Subcutaneous adipose tissue (tissue), 4 donors: Measurements from ENCODE around the gene LZTS2. TPM values are rescaled to one million over a fixed set of nuclear protein-coding genes. Genes with fewer than 3 reads are reported as not detected.

Experiments
- total RNA-seq, 4 donors: library from RNA; depleted of rRNA; stranded (reverse); fragments of >200 nt; gene quantifications; one replicate each; pipeline ENCODE4 v1.1.0, GENCODE V29; 2016
- TF ChIP-seq, protein P1 (sequence below): fragments of 450-650 bp; IDR thresholded peaks from one replicate; pipeline ENCODE4 v1.5.1; 2016; ENCODE audit warnings: low read depth, mild to moderate bottlenecking, control low read depth, antibody characterized with exemption, moderate library complexity

LZTS2 gene
- total RNA-seq, 4 donors from 2014 or later, result 27.4 to 130 (median 45.2) TPM

DNA sequence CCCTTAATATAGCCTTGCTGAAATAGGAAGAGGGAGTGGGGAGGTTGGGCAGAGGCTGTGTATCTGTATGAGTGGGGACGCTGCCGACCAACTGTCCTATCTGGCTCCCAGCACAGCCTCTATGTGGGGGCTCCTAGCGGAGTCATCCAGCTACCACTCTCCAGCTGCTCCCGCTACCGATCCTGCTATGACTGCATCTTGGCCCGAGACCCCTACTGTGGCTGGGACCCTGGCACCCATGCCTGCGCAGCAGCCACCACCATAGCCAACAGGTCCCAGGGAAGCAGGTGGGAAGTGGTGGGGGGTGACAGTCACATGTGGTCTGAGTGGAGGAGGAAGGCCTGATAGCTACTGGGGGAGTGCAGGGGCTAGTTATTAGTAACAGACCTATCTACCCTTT lies 18.9 kb upstream of the LZTS2 start:
- TF ChIP-seq, protein P1, sequence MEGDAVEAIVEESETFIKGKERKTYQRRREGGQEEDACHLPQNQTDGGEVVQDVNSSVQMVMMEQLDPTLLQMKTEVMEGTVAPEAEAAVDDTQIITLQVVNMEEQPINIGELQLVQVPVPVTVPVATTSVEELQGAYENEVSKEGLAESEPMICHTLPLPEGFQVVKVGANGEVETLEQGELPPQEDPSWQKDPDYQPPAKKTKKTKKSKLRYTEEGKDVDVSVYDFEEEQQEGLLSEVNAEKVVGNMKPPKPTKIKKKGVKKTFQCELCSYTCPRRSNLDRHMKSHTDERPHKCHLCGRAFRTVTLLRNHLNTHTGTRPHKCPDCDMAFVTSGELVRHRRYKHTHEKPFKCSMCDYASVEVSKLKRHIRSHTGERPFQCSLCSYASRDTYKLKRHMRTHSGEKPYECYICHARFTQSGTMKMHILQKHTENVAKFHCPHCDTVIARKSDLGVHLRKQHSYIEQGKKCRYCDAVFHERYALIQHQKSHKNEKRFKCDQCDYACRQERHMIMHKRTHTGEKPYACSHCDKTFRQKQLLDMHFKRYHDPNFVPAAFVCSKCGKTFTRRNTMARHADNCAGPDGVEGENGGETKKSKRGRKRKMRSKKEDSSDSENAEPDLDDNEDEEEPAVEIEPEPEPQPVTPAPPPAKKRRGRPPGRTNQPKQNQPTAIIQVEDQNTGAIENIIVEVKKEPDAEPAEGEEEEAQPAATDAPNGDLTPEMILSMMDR, result no peak

DNA sequence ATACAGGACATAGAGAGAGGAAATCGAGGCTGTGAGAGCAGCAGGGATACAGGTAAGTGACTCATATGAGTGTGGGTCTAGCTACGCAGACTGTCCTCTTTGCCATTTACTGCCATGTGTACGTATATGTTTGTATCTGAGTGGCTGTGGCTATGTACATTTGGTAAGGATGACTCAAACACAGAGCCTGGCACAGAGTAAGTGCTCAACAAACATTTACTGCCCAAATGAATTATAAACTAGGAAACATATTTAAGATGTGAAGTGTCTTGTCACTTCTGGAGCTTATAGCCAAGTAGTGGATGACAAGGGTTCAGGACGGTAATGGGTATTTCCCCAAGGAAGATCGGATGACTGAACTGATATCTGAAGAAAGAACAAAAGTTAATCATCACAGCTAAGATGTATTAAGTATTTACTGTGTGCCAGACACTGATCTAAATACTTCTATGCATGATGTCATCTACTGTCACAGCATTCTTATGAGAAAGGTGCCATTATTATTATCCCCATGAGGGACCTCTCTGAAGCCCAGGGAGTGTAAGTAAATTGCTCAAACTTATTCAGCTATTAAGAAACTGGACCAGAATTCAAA lies 18.3 kb upstream of the LZTS2 start:
- TF ChIP-seq, protein P1, result no peak

DNA sequence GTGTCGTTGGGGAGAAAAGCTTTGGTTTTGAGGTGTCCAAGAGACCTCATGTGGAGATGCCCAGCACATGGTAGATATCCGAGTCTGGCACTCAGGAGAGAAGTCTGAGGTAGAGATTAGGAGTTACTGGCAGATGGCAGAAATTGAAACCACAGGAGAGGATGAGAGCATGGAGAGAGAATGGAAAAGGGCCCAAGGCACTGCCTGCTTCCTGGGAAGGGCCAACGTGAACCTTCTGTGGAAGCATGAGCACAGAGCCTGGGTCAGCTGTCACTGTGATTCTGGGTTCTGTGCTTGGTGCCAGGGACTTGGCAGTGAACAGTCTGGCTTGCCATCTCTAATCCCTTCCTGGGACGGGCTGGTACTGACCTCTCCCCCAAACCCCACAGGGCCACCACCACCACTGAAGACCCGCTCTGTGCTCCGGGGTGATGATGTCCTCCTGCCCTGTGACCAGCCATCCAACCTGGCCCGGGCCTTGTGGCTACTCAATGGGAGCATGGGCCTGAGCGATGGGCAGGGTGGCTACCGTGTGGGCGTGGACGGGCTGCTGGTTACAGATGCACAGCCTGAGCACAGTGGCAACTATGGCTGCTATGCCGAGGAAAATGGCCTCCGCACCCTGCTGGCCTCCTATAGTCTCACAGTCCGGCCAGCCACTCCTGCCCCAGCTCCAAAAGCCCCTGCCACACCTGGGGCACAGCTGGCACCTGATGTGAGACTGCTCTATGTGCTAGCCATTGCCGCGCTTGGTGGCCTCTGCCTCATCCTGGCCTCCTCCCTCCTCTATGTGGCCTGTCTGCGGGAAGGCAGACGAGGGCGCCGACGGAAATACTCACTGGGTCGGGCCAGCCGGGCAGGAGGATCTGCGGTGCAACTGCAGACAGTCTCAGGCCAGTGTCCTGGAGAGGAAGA lies 16.4 kb upstream of the LZTS2 start:
- TF ChIP-seq, protein P1, result no peak

DNA sequence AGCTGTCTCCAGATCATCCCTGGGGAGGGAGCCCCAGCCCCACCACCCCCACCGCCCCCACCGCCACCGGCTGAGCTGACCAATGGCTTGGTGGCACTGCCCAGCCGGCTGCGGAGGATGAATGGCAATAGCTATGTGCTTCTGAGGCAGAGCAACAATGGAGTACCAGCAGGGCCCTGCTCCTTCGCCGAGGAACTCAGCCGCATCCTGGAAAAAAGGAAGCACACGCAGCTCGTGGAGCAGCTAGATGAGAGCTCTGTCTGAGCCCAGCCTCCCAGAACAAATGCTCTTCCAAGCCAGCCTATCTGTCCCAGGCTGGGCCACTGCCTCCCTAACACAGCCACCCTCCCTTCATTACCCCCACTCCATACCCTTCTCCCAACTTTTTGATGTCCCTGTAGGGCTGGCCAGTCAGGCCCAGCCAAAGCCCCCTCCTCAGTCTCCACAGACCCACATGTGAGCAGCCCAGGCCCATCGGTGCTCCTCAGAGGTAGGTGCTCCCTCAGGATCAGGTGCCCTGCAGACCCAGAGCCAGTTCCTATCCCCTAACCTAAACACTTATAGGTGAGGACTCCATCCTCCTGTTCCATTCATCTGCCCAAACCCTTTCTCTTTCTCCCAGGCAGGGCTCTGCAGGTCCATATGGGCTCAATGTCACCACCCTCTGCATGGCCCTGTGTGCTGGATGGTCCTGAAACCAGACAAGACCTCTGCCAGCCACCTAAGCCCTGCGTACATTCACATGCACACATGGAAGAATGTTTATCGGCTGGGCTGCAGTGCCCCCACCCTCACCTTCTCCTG lies 15.5 kb upstream of the LZTS2 start:
- TF ChIP-seq, protein P1, result no peak

DNA sequence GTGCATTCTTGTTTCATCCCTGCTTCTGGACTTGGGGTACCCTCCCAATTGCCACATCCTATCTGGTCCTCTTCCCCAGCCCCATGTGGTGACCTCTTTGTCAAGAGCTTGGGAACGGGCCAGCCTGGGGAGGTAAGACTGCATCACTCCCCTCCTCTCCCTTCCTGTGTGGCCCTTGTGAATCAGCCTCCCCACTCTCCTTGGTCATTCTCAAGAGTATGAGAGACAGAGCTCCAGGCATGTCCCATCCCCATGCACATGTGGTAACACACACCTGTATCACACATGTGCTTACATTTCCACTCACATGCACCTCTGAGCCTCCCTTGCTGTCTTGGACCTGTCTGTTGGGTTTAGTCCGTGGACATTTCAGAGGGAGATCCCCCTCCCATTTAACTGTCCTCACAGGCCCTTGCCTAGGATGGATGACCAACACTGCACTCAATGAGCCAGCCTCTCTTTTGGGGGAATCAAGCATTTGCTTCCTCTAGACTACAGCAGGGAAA lies 14.9 kb upstream of the LZTS2 start:
- TF ChIP-seq, protein P1, result no peak

DNA sequence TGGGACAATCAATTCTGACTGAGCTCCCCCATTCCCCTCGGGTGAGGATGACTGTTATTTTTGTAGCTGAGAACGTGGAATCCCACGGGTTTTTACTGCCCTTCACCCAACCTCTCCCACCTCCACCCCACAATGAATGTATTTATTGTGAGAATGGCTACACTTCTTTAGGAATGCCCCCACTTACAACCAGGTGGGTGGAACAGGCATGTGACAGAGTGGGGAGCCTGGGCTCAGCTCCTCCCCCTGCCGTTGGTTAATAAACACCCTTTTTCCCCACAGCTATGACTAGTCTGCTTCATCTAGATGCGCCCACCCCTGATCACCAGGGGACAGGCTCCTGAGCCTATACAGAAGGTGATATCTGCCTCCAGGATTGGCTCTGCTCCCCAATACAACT lies 14.3 kb upstream of the LZTS2 start:
- TF ChIP-seq, protein P1, result no peak

DNA sequence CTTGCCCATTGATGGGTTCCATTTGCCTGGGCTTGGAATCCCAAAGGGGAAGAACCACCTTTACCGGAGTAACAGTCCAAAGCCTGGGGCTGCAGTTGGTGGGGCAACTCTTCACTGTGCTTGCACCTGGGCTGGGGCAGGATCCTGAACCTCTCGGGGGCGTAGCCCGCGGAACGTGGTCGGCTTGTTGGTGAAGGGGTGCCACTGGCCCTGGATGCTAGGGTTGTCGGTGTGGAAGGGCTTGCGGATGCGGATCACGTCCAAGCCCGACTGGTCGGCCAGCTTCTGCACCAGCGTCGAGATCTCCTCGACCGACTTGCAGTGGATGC lies 13.0 kb upstream of the LZTS2 start:
- TF ChIP-seq, protein P1, result no peak
